SK-N-SH (cell line): ENCODE measurements around the gene CNOT1. TPM values are rescaled to one million over a fixed set of nuclear protein-coding genes. Genes with fewer than 3 reads are reported as not detected.

Experiments used
- CTCF ChIA-PET: fragments of 300-600, 350-600 bp; formaldehyde crosslinking; extraction: SDS; loops from one replicate; lab custom pipeline; 2021; lab: Yijun Ruan, JAX
- POLR2A ChIA-PET: fragments of 350-600 bp; sonication (Branson Sonifier 250); formaldehyde crosslinking; extraction: SDS; loops from one replicate; lab custom pipeline; 2020; ENCODE audit warnings: antibody characterized with exemption, inconsistent platforms; lab: Yijun Ruan, JAX
- DNase-seq: peaks from one replicate; pipeline ENCODE4 v3.0.0; 2012
- H2AFZ ChIP-seq: fragments of 200-600 bp; sonication (generic); 2 replicates; pipeline ENCODE4 v1.8.1; 2016; ENCODE audit warnings: antibody characterized with exemption, mild to moderate bottlenecking, low read depth
- H3F3A ChIP-seq: fragments of 200-600 bp; sonication (generic); replicated peaks from 2 replicates; pipeline ENCODE3; 2016; ENCODE audit warnings: antibody characterized with exemption, mild to moderate bottlenecking; ENCODE audit not compliant: insufficient read depth
- H3K27ac ChIP-seq, 2 experiments: fragments of 200-500 bp in 1 of 2; fragments of 200-600 bp in 1 of 2; sonication (Bioruptor generic) in 1 of 2; sonication (generic), shearing (Covaris generic) in 1 of 2; 2 replicates each; pipeline versions ENCODE4 v1.5.1 to v1.6.1; 2014 to 2016; ENCODE audit warnings: low read depth in 2 of 2, inconsistent platforms in 1 of 2, low read length in 1 of 2, mild to moderate bottlenecking in 1 of 2, mixed read lengths in 1 of 2
- H3K27me3 ChIP-seq: fragments of 200-600 bp; sonication (generic), shearing (Covaris generic); 2 replicates; pipeline ENCODE4 v1.6.1; 2016; ENCODE audit warnings: mixed run types; ENCODE audit not compliant: insufficient read depth
- H3K36me3 ChIP-seq, 2 experiments: fragments of 200-500 bp in 1 of 2; fragments of 200-600 bp in 1 of 2; sonication (Bioruptor generic) in 1 of 2; sonication (generic) in 1 of 2; replicated peaks in 1 of 2; 2 replicates each; pipeline versions ENCODE3 to v1.5.1; 2014 to 2016; ENCODE audit warnings: low read length in 1 of 2, mild to moderate bottlenecking in 1 of 2; ENCODE audit not compliant: insufficient read depth in 2 of 2, control insufficient read depth in 1 of 2
- H3K4me1 ChIP-seq, 2 experiments: fragments of 200-500 bp in 1 of 2; fragments of 200-600 bp in 1 of 2; sonication (Bioruptor generic) in 1 of 2; sonication (generic), shearing (Covaris generic) in 1 of 2; 2 replicates each; pipeline versions ENCODE4 v1.5.1 to v1.6.1; 2014 to 2016; ENCODE audit warnings: low read depth in 1 of 2, low read length in 1 of 2, mixed run types in 1 of 2; ENCODE audit not compliant: insufficient read depth in 2 of 2, control insufficient read depth in 1 of 2
- H3K4me2 ChIP-seq: fragments of 200-600 bp; sonication (generic), shearing (Covaris generic); 2 replicates; pipeline ENCODE4 v1.6.1; 2017; ENCODE audit warnings: mixed run types
- H3K4me3 ChIP-seq, 2 experiments: fragments of 200-500 bp in 1 of 2; fragments of 200-600 bp in 1 of 2; sonication (Bioruptor generic) in 1 of 2; sonication (generic), shearing (Covaris generic) in 1 of 2; 2 replicates each; pipeline versions ENCODE4 v1.5.1 to v1.8.1; 2014 to 2016; ENCODE audit warnings: low read depth in 2 of 2, inconsistent platforms in 1 of 2, low read length in 1 of 2, mild to moderate bottlenecking in 1 of 2, mixed read lengths in 1 of 2, moderate library complexity in 1 of 2
- H3K79me2 ChIP-seq: fragments of 200-600 bp; sonication (generic); 2 replicates; pipeline ENCODE4 v1.8.1; 2017; ENCODE audit warnings: mild to moderate bottlenecking; ENCODE audit not compliant: insufficient read depth
- H3K9ac ChIP-seq: fragments of 200-600 bp; sonication (generic); 2 replicates; pipeline ENCODE4 v1.6.1; 2017; ENCODE audit warnings: mixed run types
- H3K9me2 ChIP-seq: fragments of 200-600 bp; sonication (generic); 2 replicates; pipeline ENCODE4 v1.6.1; 2017; ENCODE audit warnings: mixed run types
- H3K9me3 ChIP-seq: fragments of 200-600 bp; sonication (generic); 2 replicates; pipeline ENCODE4 v1.6.1; 2017; ENCODE audit warnings: mixed run types, mild to moderate bottlenecking, moderate library complexity
- H4K20me1 ChIP-seq: fragments of 200-600 bp; sonication (generic); 2 replicates; pipeline ENCODE4 v1.6.1; 2017; ENCODE audit warnings: mild to moderate bottlenecking, mixed run types; ENCODE audit not compliant: insufficient read depth
- FOXJ3 ChIP-seq: sonication (generic); formaldehyde crosslinking; IDR thresholded peaks from 2 replicates; pipeline ENCODE4 v1.5.1; 2020; ENCODE audit warnings: mild to moderate bottlenecking, missing genetic modification reagents
- FOXM1 ChIP-seq: IDR thresholded peaks from 2 replicates; pipeline ENCODE4 v1.4.0; 2012; ENCODE audit warnings: low read depth, mild to moderate bottlenecking
- GABPA ChIP-seq: IDR thresholded peaks from 2 replicates; pipeline ENCODE4 v1.4.0; 2012; ENCODE audit warnings: low read depth, mild to moderate bottlenecking
- GATA2 ChIP-seq: sonication (generic); formaldehyde crosslinking; IDR thresholded peaks from 2 replicates; pipeline ENCODE4 v1.5.0; 2020; ENCODE audit warnings: mild to moderate bottlenecking, missing genetic modification reagents
- MXI1 ChIP-seq: IDR thresholded peaks from 2 replicates; pipeline ENCODE4 v1.6.1; 2012; ENCODE audit warnings: mild to moderate bottlenecking, low read depth, low read length, improper control_type of control experiment
- RFX5 ChIP-seq: IDR thresholded peaks from 2 replicates; pipeline ENCODE4 v1.6.1; 2012; ENCODE audit warnings: mild to moderate bottlenecking, improper control_type of control experiment, low read length
- TAF1 ChIP-seq: IDR thresholded peaks from 2 replicates; pipeline ENCODE4 v1.6.1; 2012; ENCODE audit warnings: low read depth, mild to moderate bottlenecking, low read length, moderate library complexity, borderline replicate concordance
- YY1 ChIP-seq: IDR thresholded peaks from 2 replicates; pipeline ENCODE4 v1.4.0; 2012; ENCODE audit warnings: low read depth, mild to moderate bottlenecking
- WGBS: methylation state at CpG from one replicate; pipeline ENCODE4 v1.1.6; 2017; ENCODE audit warnings: low lambda C conversion rate; 5-methylcytosine and 5-hydroxymethylcytosine counted together
- polyA plus RNA-seq, 3 experiments: library from polyadenylated mRNA; depleted of rRNA; stranded (reverse); fragments of >200 nt; gene quantifications; 2 replicates each; pipeline ENCODE4 v1.2.3, GENCODE V29; 2012
- TF ChIP-seq, protein P1 (sequence below): fragments of 200-600 bp; sonication (generic); IDR thresholded peaks from 2 replicates; pipeline ENCODE4 v1.6.1; 2017; ENCODE audit warnings: antibody characterized with exemption, mild to moderate bottlenecking, moderate library complexity
- TF ChIP-seq, protein P2 (sequence below): IDR thresholded peaks from 2 replicates; pipeline ENCODE4 v1.4.0; 2012; ENCODE audit warnings: low read depth, borderline replicate concordance

The CNOT1 gene
- polyA plus RNA-seq, 1 of the 3 experiments (the other 2 are of a cell fraction) = 77.8 TPM

DNA sequence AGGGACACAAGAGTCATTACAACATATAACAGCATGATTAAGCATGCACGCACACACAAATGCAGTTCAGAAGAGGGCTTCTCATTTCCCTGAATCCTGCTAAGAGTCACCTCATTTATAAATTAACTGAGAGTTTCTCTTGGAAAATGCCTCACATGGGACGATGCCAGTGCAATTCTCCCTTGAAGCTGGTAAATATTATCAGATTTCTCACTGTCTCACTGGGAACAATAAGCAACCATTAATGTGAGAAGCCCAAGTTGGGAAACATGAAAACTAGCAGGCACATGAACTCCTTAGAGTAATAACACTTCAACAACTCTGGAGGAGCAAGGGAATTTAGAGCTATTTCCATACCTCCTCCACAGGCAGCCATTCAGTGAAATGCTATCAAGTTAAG lies 87.9 kb downstream of the CNOT1 start:
- H3K27me3 ChIP-seq = no peaks in the 10 kb centered on the region
- H3K36me3 ChIP-seq = peaks cover 92 to 96% of the 10 kb centered on the region in 2 experiments
- H3K4me1 ChIP-seq = no peaks in the 10 kb centered on the region
- H3K79me2 ChIP-seq = peaks cover 6% of the 10 kb centered on the region; the same call in 1 of the 2 replicates
- H4K20me1 ChIP-seq = no peaks in the 10 kb centered on the region; the same call in 1 of the 2 replicates
- H3K9me3 ChIP-seq = no peaks in the 10 kb centered on the region
- POLR2A ChIA-PET = interaction anchor here (0.8 kb wide), 1 partner anchor 17 kb away, joined by 3 read pairs; no protein-coding TSS in a partner anchor
- no peak overlapping the region for H3K9ac ChIP-seq
- no peak overlapping the region for H2AFZ ChIP-seq
- peaks cover 4% of the 10 kb centered on the region for H3F3A ChIP-seq
- no peak for TF ChIP-seq GATA2
- no peak for TF ChIP-seq FOXJ3 (CRISPR knock-in tag)
- TF ChIP-seq, protein P1, sequence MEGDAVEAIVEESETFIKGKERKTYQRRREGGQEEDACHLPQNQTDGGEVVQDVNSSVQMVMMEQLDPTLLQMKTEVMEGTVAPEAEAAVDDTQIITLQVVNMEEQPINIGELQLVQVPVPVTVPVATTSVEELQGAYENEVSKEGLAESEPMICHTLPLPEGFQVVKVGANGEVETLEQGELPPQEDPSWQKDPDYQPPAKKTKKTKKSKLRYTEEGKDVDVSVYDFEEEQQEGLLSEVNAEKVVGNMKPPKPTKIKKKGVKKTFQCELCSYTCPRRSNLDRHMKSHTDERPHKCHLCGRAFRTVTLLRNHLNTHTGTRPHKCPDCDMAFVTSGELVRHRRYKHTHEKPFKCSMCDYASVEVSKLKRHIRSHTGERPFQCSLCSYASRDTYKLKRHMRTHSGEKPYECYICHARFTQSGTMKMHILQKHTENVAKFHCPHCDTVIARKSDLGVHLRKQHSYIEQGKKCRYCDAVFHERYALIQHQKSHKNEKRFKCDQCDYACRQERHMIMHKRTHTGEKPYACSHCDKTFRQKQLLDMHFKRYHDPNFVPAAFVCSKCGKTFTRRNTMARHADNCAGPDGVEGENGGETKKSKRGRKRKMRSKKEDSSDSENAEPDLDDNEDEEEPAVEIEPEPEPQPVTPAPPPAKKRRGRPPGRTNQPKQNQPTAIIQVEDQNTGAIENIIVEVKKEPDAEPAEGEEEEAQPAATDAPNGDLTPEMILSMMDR = no peak
- no peak for TF ChIP-seq GABPA
- TF ChIP-seq FOXM1 = no peak
- no peak for TF ChIP-seq MXI1
- WGBS = 100% methylated on average over 2 of the region's 2 CpGs
- H3K4me3 ChIP-seq = no peak overlapping the region
- H3K27ac ChIP-seq = no peak overlapping the region
- no peaks in the 10 kb centered on the region for H3K9me2 ChIP-seq
- DNase-seq = no peak
- no peak overlapping the region for H3K4me2 ChIP-seq
- CTCF ChIA-PET = interaction anchor here (0.6 to 2.8 kb wide), 5 partner anchors 10 to 46 kb away, joined by 3 to 9 read pairs (median 4); no protein-coding TSS in a partner anchor

DNA sequence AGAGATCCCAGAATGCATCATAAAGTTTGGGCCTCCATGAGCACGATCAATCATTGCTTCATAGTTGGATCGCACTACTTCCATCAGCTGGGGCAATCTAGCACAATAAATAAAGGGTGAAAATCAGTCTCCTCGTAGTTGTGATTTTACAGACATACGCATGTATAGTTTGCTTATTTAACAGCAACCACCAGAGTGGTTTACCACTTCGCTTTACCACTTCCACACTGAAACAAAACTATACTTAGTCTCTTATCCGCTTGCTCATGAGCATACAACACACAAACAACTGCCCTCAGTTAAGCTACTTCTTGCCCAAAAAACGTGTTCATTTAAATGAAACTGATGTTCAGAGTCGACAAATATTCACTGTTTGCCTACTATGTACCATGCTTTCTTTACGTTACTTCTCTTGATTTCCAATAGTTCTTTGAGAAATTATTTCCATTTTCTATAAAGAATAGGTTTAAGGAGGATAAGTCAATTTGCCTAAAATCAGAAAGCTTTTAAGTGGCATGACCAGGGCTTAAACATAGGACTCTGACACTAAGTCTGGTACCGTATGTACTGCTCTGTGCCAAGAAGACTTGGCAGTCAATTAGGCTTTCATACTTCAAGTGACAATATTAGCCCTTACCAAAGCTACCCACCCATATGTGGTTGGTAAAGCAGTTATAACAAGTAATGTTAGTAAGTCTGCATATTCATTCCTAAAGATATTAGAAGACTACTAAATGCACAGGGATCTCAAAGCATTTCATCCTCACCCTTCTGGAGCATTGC lies 92.3 kb downstream of the CNOT1 start:
- H3K79me2 ChIP-seq = peaks cover 6% of the 10 kb centered on the region; the same call in 1 of the 2 replicates
- H3K27me3 ChIP-seq = no peaks in the 10 kb centered on the region
- H4K20me1 ChIP-seq = no peaks in the 10 kb centered on the region
- POLR2A ChIA-PET = no interaction called here
- H3F3A ChIP-seq = no peaks in the 10 kb centered on the region
- H3K9me2 ChIP-seq = no peaks in the 10 kb centered on the region
- H3K9me3 ChIP-seq = no peaks in the 10 kb centered on the region
- no peak overlapping the region for H3K27ac ChIP-seq
- CTCF ChIA-PET = interaction anchor here (1.3 to 1.7 kb wide), 2 partner anchors 25 to 124 kb away, joined by 3 to 5 read pairs; no protein-coding TSS in a partner anchor
- H3K4me1 ChIP-seq = no peaks in the 10 kb centered on the region
- H3K4me2 ChIP-seq = no peak overlapping the region
- no peak for DNase-seq
- H3K4me3 ChIP-seq = no peak overlapping the region
- peaks cover 90 to 91% of the 10 kb centered on the region in 2 experiments for H3K36me3 ChIP-seq
- TF ChIP-seq TAF1 = no peak
- TF ChIP-seq YY1 = no peak
- TF ChIP-seq, protein P2, sequence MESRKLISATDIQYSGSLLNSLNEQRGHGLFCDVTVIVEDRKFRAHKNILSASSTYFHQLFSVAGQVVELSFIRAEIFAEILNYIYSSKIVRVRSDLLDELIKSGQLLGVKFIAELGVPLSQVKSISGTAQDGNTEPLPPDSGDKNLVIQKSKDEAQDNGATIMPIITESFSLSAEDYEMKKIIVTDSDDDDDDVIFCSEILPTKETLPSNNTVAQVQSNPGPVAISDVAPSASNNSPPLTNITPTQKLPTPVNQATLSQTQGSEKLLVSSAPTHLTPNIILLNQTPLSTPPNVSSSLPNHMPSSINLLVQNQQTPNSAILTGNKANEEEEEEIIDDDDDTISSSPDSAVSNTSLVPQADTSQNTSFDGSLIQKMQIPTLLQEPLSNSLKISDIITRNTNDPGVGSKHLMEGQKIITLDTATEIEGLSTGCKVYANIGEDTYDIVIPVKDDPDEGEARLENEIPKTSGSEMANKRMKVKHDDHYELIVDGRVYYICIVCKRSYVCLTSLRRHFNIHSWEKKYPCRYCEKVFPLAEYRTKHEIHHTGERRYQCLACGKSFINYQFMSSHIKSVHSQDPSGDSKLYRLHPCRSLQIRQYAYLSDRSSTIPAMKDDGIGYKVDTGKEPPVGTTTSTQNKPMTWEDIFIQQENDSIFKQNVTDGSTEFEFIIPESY = no peak
- no peak for TF ChIP-seq GABPA
- TF ChIP-seq RFX5 = no peak
- WGBS = 89% methylated on average over 10 of the region's 10 CpGs
- H3K9ac ChIP-seq = no peak overlapping the region
- no peak overlapping the region for H2AFZ ChIP-seq
